Stomach (tissue), 4 donors: ENCODE results near the gene CYREN.

Experiments
- POLR2A ChIP-seq, 4 donors: fragments of 450-650 bp; IDR thresholded peaks; one replicate each; pipeline ENCODE4 v1.6.1; 2016; ENCODE audit warnings: antibody characterized with exemption in 4 of 4, control low read depth in 2 of 4, mild to moderate bottlenecking in 1 of 4, moderate library complexity in 1 of 4
- POLR2AphosphoS5 ChIP-seq, 3 donors: sonication (generic); formaldehyde crosslinking; IDR thresholded peaks; one replicate each; pipeline ENCODE4 v1.6.1; 2016; ENCODE audit warnings: antibody characterized with exemption in 3 of 3
- TF ChIP-seq, protein P1 (sequence below), 7 experiments: fragments of 450-650 bp in 4 of 7; fragments of 200-600 bp in 3 of 7; sonication (generic) in 3 of 7; IDR thresholded peaks; one replicate each; pipeline ENCODE4 v1.5.1; 2016 to 2019; ENCODE audit warnings: antibody characterized with exemption in 7 of 7, control low read depth in 2 of 7, mild to moderate bottlenecking in 1 of 7

DNA sequence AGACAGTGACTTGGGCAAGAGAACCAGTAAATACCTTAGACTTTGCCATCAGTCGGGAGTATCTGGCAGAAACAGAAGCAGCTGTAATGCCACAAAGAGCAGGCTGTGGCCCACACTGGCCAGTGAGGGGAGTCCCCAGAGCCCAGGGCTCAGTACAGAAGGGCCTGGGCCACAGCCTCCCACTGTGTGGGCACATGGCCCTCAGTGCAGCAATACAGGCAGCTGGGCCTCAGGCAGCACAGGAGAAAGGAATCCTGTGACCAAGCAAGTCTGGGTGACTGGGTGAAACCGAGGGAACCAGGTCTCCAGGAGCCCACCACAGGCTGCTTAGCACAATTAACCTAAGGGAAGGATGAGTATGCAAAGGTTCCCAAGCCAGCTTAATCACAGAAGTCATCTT lies 26.8 kb upstream of the CYREN start:
- TF ChIP-seq, protein P1, sequence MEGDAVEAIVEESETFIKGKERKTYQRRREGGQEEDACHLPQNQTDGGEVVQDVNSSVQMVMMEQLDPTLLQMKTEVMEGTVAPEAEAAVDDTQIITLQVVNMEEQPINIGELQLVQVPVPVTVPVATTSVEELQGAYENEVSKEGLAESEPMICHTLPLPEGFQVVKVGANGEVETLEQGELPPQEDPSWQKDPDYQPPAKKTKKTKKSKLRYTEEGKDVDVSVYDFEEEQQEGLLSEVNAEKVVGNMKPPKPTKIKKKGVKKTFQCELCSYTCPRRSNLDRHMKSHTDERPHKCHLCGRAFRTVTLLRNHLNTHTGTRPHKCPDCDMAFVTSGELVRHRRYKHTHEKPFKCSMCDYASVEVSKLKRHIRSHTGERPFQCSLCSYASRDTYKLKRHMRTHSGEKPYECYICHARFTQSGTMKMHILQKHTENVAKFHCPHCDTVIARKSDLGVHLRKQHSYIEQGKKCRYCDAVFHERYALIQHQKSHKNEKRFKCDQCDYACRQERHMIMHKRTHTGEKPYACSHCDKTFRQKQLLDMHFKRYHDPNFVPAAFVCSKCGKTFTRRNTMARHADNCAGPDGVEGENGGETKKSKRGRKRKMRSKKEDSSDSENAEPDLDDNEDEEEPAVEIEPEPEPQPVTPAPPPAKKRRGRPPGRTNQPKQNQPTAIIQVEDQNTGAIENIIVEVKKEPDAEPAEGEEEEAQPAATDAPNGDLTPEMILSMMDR (IDR thresholded peaks at IDR 0.05) = no peak
- TF ChIP-seq POLR2A (IDR thresholded peaks at IDR 0.05) (no peak), POLR2AphosphoS5 (IDR thresholded peaks at IDR 0.05) (no peak)
